MCF 10A (cell line): Measurements from ENCODE around the gene P3H1. TPM values are rescaled to one million over a fixed set of nuclear protein-coding genes. Genes with fewer than 3 reads are reported as not detected.
"Not testable (repeated sequence)": the region's sequence is repeated elsewhere in the genome, so short reads cannot be mapped to it uniquely, and the experiment has no call there.

Source experiments
- BruUV-seq: library from RNA; stranded (reverse); fragments of 400-500 nt; replicated peaks from 2 replicates; lab custom pipeline; 2021; lab: Mats Ljungman, UMichigan
- CTCF ChIA-PET: fragments of 300-600 bp; sonication (Branson Sonifier 250); formaldehyde crosslinking; extraction: SDS; loops from one replicate; lab custom pipeline; 2021; ENCODE audit warnings: antibody characterized with exemption, inconsistent platforms; lab: Yijun Ruan, JAX
- POLR2A ChIA-PET: fragments of 300-600, 350-650 bp; sonication (Branson Sonifier 250); formaldehyde crosslinking; extraction: SDS; loops from one replicate; lab custom pipeline; 2020; ENCODE audit warnings: antibody characterized with exemption, inconsistent platforms; lab: Yijun Ruan, JAX
- DNase-seq: peaks from one replicate; pipeline ENCODE4 v3.0.0-alpha.2; 2018; ENCODE audit not compliant: unreplicated experiment
- H3K27ac Mint-ChIP-seq: one replicate; pipeline ENCODE4 v1.8.0; 2022; ENCODE audit warnings: mild to moderate bottlenecking, low read depth, mixed read lengths; ENCODE audit not compliant: unreplicated experiment
- H3K27me3 Mint-ChIP-seq: one replicate; pipeline ENCODE4 v1.8.0; 2022; ENCODE audit warnings: mixed read lengths; ENCODE audit not compliant: insufficient read depth, unreplicated experiment
- H3K36me3 Mint-ChIP-seq: one replicate; pipeline ENCODE4 v1.8.0; 2022; ENCODE audit warnings: mild to moderate bottlenecking, moderate library complexity, mixed read lengths; ENCODE audit not compliant: insufficient read depth, unreplicated experiment
- H3K4me1 Mint-ChIP-seq: one replicate; pipeline ENCODE4 v1.8.0; 2022; ENCODE audit warnings: mixed read lengths; ENCODE audit not compliant: insufficient read depth, unreplicated experiment
- H3K4me3 Mint-ChIP-seq: one replicate; pipeline ENCODE4 v1.8.0; 2022; ENCODE audit warnings: mild to moderate bottlenecking, moderate library complexity, mixed read lengths; ENCODE audit not compliant: unreplicated experiment
- H3K9me3 Mint-ChIP-seq: one replicate; pipeline ENCODE4 v1.8.0; 2022; ENCODE audit warnings: mixed read lengths; ENCODE audit not compliant: unreplicated experiment
- CTCF ChIP-seq: fragments of 200-600 bp; IDR thresholded peaks from one replicate; pipeline ENCODE4 v1.8.0; 2022; ENCODE audit warnings: antibody characterized with exemption, mild to moderate bottlenecking; ENCODE audit not compliant: unreplicated experiment
- intact Hi-C: fragments of 100-400 bp; cut with micrococcal nuclease; formaldehyde crosslinking; loops from 2 replicates; pipeline ENCODE4 v1.14.1; 2022
- total RNA-seq: library from RNA; stranded (reverse); gene quantifications from 2 replicates; pipeline ENCODE4 v1.2.3, GENCODE V29; 2022

The P3H1 gene
- total RNA-seq, 1 experiment from 2014 or later: 36.1 TPM

GRCh38 chr1:42723511-42723910 lies 43.3 kb downstream of the P3H1 start:
- ChIA-PET POLR2A (interaction anchor here (0.7 kb wide), 1 partner anchor 42 kb away, joined by 7 read pairs; no protein-coding TSS in a partner anchor), CTCF (no interaction called here)
- Mint-ChIP-seq H3K9me3 (no peaks in the 10 kb centered on the region), H3K27ac (no peak overlapping the region), H3K36me3 (peaks cover 11% of the 10 kb centered on the region), H3K4me1 (peaks cover 9% of the 10 kb centered on the region), H3K4me3 (no peak overlapping the region), H3K27me3 (no peaks in the 10 kb centered on the region)
- BruUV-seq: no TSS peak
- peak; percentile 21 for DNase-seq
- TF ChIP-seq CTCF: no peak
- intact Hi-C loops: loop anchor here (10.0 kb wide), 1 partner anchor 379 kb away; no protein-coding TSS in a partner anchor

- H3K4me3 Mint-ChIP-seq, BruUV-seq, POLR2A ChIA-PET, CTCF ChIA-PET, DNase-seq, H3K9me3 Mint-ChIP-seq, H3K4me1 Mint-ChIP-seq, H3K27me3 Mint-ChIP-seq: not testable (repeated sequence)
- peaks cover 16% of the 10 kb centered on the region for H3K36me3 Mint-ChIP-seq
- intact Hi-C loops: loop anchor here (10.0 kb wide), 1 partner anchor 378 kb away; no protein-coding TSS in a partner anchor
- H3K27ac Mint-ChIP-seq: peak overlapping the region; percentile 61
Observed at GRCh38 chr1:42722403-42722802, 44.4 kb downstream of the P3H1 start.

- H3K4me3 Mint-ChIP-seq: no peak overlapping the region
- peaks cover 19% of the 10 kb centered on the region for H3K36me3 Mint-ChIP-seq
- peak; percentile 36 for DNase-seq
- H3K9me3 Mint-ChIP-seq: no peaks in the 10 kb centered on the region
- intact Hi-C loops: loop anchor here (10.0 kb wide), 1 partner anchor 377 kb away; no protein-coding TSS in a partner anchor
- no peaks in the 10 kb centered on the region for H3K27me3 Mint-ChIP-seq
- TF ChIP-seq CTCF: no peak
- ChIA-PET CTCF (no interaction called here), POLR2A (interaction anchor here (0.7 kb wide), 1 partner anchor 46 kb away, joined by 4 read pairs; no protein-coding TSS in a partner anchor)
- no TSS peak for BruUV-seq
- H3K4me1 Mint-ChIP-seq: peaks cover 9% of the 10 kb centered on the region
- peak overlapping the region; percentile 61 for H3K27ac Mint-ChIP-seq
Observed at GRCh38 chr1:42721926-42722325, 44.9 kb downstream of the P3H1 start.

GRCh38 chr1:42720868-42721267 lies 46.0 kb downstream of the P3H1 start:
- Mint-ChIP-seq H3K36me3 (peaks cover 29% of the 10 kb centered on the region), H3K9me3 (no peaks in the 10 kb centered on the region), H3K4me1 (peaks cover 9% of the 10 kb centered on the region), H3K4me3 (no peak overlapping the region), H3K27ac (no peak overlapping the region), H3K27me3 (no peaks in the 10 kb centered on the region)
- no peak for DNase-seq
- ChIA-PET POLR2A (no interaction called here), CTCF (interaction anchor here (0.6 kb wide), 1 partner anchor 376 kb away, joined by 4 read pairs; no protein-coding TSS in a partner anchor)
- TF ChIP-seq CTCF: no peak
- no TSS peak for BruUV-seq
- intact Hi-C loops: loop anchor here (10.0 kb wide), 1 partner anchor 376 kb away; no protein-coding TSS in a partner anchor

GRCh38 chr1:42714441-42714840 lies 52.4 kb downstream of the P3H1 start:
- peaks cover 71% of the 10 kb centered on the region for H3K36me3 Mint-ChIP-seq

More at GRCh38 chr1:42714441-42714840, 52.4 kb downstream of the P3H1 start:
- H3K27ac Mint-ChIP-seq, DNase-seq, H3K4me3 Mint-ChIP-seq, BruUV-seq, H3K9me3 Mint-ChIP-seq, intact Hi-C loops, H3K27me3 Mint-ChIP-seq, H3K4me1 Mint-ChIP-seq: not testable (repeated sequence)
- ChIA-PET CTCF (interaction anchor here (1.3 kb wide), 1 partner anchor 33 kb away, joined by 5 read pairs; no protein-coding TSS in a partner anchor), POLR2A (interaction anchor here (0.7 kb wide), 1 partner anchor 17 kb away, joined by 4 read pairs; no protein-coding TSS in a partner anchor)
